Astrocyte (in vitro differentiated cells and primary cell): ENCODE measurements around the gene ENPP7. TPM values are rescaled to one million over a fixed set of nuclear protein-coding genes. Genes with fewer than 3 reads are reported as not detected.
"Not testable (repeated sequence)": the region's sequence is repeated elsewhere in the genome, so short reads cannot be mapped to it uniquely, and the experiment has no call there.

Experiments
- DNase-seq: peaks from one replicate; pipeline ENCODE4 v3.0.0-alpha.2; 2010; ENCODE audit warnings: low read depth
- FAIRE-seq: peaks from 2 replicates; lab custom pipeline; 2011; peaks lifted over from hg19 to GRCh38; lab: Jason Lieb, UNC
- H2AFZ ChIP-seq: 2 replicates; pipeline ENCODE4 v1.6.0; 2012; ENCODE audit warnings: low read depth, low read length, inconsistent platforms
- H3K27ac ChIP-seq: 2 replicates; pipeline ENCODE4 v1.5.1; 2011; ENCODE audit warnings: low read depth, low read length, inconsistent platforms
- H3K27me3 ChIP-seq: 2 replicates; pipeline ENCODE4 v1.6.0; 2011; ENCODE audit warnings: low read length, inconsistent platforms; ENCODE audit not compliant: insufficient read depth
- H3K36me3 ChIP-seq: 2 replicates; pipeline ENCODE4 v1.5.1; 2011; ENCODE audit warnings: low read length, inconsistent platforms; ENCODE audit not compliant: insufficient read depth
- H3K4me1 ChIP-seq: 2 replicates; pipeline ENCODE4 v1.5.1; 2011; ENCODE audit warnings: low read length, inconsistent platforms; ENCODE audit not compliant: insufficient read depth
- H3K4me2 ChIP-seq: 2 replicates; pipeline ENCODE4 v1.6.0; 2012; ENCODE audit warnings: low read length, inconsistent platforms
- H3K4me3 ChIP-seq: 2 replicates; pipeline ENCODE4 v1.5.1; 2011; ENCODE audit warnings: low read depth, mild to moderate bottlenecking, low read length, inconsistent platforms; ENCODE audit not compliant: insufficient read depth
- H3K79me2 ChIP-seq: 2 replicates; pipeline ENCODE4 v1.6.0; 2012; ENCODE audit warnings: mild to moderate bottlenecking, low read length, inconsistent platforms; ENCODE audit not compliant: insufficient read depth
- H3K9ac ChIP-seq: 2 replicates; pipeline ENCODE4 v1.6.0; 2012; ENCODE audit warnings: mild to moderate bottlenecking, low read length, inconsistent platforms
- H3K9me3 ChIP-seq: 2 replicates; pipeline ENCODE4 v1.5.1; 2012; ENCODE audit warnings: low read depth, mild to moderate bottlenecking, low read length, inconsistent platforms; ENCODE audit not compliant: insufficient read depth
- H4K20me1 ChIP-seq: 2 replicates; pipeline ENCODE4 v1.6.0; 2012; ENCODE audit warnings: low read length, inconsistent platforms; ENCODE audit not compliant: insufficient read depth
- H3K27ac Mint-ChIP-seq: one replicate; pipeline ENCODE4 v1.8.0; 2021; ENCODE audit warnings: mild to moderate bottlenecking, mixed read lengths; ENCODE audit not compliant: unreplicated experiment
- H3K27me3 Mint-ChIP-seq: one replicate; pipeline ENCODE4 v1.8.0; 2021; ENCODE audit warnings: low read depth, mixed read lengths; ENCODE audit not compliant: unreplicated experiment
- H3K36me3 Mint-ChIP-seq: one replicate; pipeline ENCODE4 v1.8.0; 2021; ENCODE audit warnings: low read depth, mixed read lengths; ENCODE audit not compliant: unreplicated experiment
- H3K4me1 Mint-ChIP-seq: one replicate; pipeline ENCODE4 v1.8.0; 2021; ENCODE audit warnings: low read depth, mixed read lengths; ENCODE audit not compliant: unreplicated experiment
- H3K4me3 Mint-ChIP-seq: one replicate; pipeline ENCODE4 v1.8.0; 2021; ENCODE audit warnings: mild to moderate bottlenecking, moderate library complexity, mixed read lengths; ENCODE audit not compliant: unreplicated experiment
- H3K9me3 Mint-ChIP-seq: one replicate; pipeline ENCODE4 v1.8.0; 2021; ENCODE audit warnings: mild to moderate bottlenecking, mixed read lengths; ENCODE audit not compliant: unreplicated experiment
- EZH2 ChIP-seq: IDR thresholded peaks from 2 replicates; pipeline ENCODE4 v1.6.1; 2012; ENCODE audit warnings: mild to moderate bottlenecking, low read length, inconsistent platforms; ENCODE audit not compliant: insufficient read depth
- total RNA-seq: library from RNA; stranded (reverse); gene quantifications from 2 replicates; pipeline ENCODE4 v1.2.1, GENCODE V29; 2021
- TF ChIP-seq, protein P1 (sequence below): IDR thresholded peaks from 2 replicates; pipeline ENCODE4 v1.5.1; 2011; ENCODE audit warnings: low read depth, mild to moderate bottlenecking, inconsistent platforms, low read length, moderate library complexity; ENCODE audit not compliant: insufficient read depth

ENPP7 gene
- total RNA-seq, 1 donor from 2014 or later = not detected

DNA sequence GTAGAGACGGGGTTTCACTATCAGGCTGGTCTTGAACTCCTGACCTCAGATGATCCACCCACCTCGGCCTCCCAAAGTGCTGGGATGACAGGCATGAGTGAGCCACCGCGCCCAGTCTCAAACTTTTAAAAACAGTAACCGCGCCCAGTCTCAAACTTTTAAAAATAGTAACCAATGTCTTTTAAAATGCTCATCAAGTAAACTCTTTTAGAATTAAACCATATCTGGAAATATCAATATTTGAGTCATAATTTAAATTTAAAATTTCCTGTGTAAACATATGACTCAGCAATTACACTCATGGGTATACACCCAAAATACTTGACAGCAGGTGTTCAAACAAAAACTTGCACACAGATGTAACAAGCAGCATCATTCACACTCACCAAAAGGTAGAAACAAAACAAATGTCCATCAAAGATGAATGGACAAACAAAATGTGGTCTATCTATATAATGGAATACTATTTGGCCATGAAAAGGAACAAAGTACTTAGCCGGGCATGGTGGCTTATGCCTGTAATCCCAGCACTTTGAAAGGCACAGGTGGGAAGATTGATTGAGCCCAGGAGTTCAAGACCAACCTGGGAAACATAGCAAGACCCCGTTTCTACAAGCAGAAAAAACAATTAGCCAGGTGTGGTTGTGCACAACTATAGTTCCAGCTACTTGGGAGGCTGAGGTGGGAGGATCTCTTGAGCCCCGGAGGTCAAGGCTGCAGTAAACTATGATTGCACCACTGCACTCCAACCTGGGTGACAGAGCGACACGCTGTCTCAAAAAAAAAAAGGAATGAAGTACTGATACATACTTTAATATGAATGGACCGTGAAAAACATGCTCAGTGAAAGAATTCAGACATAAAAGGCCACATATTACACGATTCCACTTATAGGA lies 20.2 kb downstream of the ENPP7 start:
- no peaks in the 10 kb centered on the region for H3K79me2 ChIP-seq
- H3K27me3 Mint-ChIP-seq = peaks cover 37% of the 10 kb centered on the region
- no peak overlapping the region for H3K4me3 Mint-ChIP-seq
- no peaks in the 10 kb centered on the region for H3K36me3 ChIP-seq
- H3K27ac ChIP-seq = no peak overlapping the region
- H4K20me1 ChIP-seq = no peaks in the 10 kb centered on the region
- no peak overlapping the region for H3K4me2 ChIP-seq
- H3K4me1 Mint-ChIP-seq = peaks cover 9% of the 10 kb centered on the region
- DNase-seq (no peak), FAIRE-seq (no peak)
- H3K4me3 ChIP-seq = no peak overlapping the region
- H3K9ac ChIP-seq = no peak overlapping the region
- H3K36me3 Mint-ChIP-seq = no peaks in the 10 kb centered on the region
- no peaks in the 10 kb centered on the region for H3K9me3 Mint-ChIP-seq
- H3K9me3 ChIP-seq = no peaks in the 10 kb centered on the region
- H2AFZ ChIP-seq = no peak overlapping the region
- H3K27ac Mint-ChIP-seq = no peak overlapping the region
- H3K27me3 ChIP-seq = peaks cover 38% of the 10 kb centered on the region
- TF ChIP-seq, protein P1, sequence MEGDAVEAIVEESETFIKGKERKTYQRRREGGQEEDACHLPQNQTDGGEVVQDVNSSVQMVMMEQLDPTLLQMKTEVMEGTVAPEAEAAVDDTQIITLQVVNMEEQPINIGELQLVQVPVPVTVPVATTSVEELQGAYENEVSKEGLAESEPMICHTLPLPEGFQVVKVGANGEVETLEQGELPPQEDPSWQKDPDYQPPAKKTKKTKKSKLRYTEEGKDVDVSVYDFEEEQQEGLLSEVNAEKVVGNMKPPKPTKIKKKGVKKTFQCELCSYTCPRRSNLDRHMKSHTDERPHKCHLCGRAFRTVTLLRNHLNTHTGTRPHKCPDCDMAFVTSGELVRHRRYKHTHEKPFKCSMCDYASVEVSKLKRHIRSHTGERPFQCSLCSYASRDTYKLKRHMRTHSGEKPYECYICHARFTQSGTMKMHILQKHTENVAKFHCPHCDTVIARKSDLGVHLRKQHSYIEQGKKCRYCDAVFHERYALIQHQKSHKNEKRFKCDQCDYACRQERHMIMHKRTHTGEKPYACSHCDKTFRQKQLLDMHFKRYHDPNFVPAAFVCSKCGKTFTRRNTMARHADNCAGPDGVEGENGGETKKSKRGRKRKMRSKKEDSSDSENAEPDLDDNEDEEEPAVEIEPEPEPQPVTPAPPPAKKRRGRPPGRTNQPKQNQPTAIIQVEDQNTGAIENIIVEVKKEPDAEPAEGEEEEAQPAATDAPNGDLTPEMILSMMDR = no peak
- no peak for TF ChIP-seq EZH2
- peaks cover 5% of the 10 kb centered on the region for H3K4me1 ChIP-seq

DNA sequence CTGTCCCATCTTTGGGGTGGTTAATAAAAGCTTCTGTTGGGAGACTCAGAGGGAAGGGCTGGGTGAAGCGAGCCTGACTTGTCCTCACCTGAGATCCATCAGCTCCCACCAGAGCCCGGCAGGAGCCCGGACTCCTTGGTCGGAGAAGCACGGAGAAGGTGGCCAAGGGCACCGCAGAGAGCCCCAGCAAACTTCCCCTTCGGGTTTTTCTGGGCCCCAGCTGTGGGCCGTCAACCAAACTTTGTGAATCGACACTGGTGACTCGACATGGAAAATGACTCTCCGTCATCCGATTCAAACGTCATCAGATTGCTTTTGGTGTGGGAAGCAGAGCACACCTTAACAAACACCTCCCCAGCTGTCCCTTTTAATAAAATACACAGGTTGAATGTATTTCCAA lies 21.4 kb downstream of the ENPP7 start:
- H3K4me3 Mint-ChIP-seq = no peak overlapping the region
- TF ChIP-seq, protein P1 = no peak
- no peak for TF ChIP-seq EZH2

DNA sequence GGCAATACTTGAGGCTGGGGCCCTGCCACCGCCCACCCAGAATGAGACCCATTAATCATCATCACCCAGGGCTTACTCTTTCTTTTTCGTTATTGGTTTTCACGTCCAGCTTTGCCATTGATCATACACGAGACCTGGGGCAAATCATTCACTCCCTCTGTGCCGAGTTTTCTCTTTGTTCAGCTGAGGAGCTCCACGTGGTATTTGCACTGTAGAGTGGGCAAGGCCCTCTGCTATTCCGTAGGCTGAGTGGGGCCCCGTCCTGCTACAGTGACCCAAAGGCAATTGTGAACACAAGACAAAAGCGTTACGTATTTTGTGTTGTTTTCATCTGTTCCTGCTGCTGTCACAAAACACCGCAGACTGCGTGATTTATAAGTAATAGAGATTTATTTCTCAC lies 23.6 kb downstream of the ENPP7 start:
- no peaks in the 10 kb centered on the region for H3K79me2 ChIP-seq
- no peak overlapping the region for H3K9ac ChIP-seq
- H4K20me1 ChIP-seq = no peaks in the 10 kb centered on the region
- no peaks in the 10 kb centered on the region for H3K9me3 Mint-ChIP-seq
- peaks cover 15% of the 10 kb centered on the region for H3K27me3 ChIP-seq
- H3K4me2 ChIP-seq = no peak overlapping the region
- no peak overlapping the region for H3K4me3 ChIP-seq
- peaks cover 43% of the 10 kb centered on the region for H3K27me3 Mint-ChIP-seq
- no peaks in the 10 kb centered on the region for H3K36me3 ChIP-seq
- H3K9me3 ChIP-seq = no peaks in the 10 kb centered on the region
- TF ChIP-seq, protein P1 = no peak
- no peak for TF ChIP-seq EZH2
- no peaks in the 10 kb centered on the region for H3K36me3 Mint-ChIP-seq
- no peak overlapping the region for H2AFZ ChIP-seq
- no peak overlapping the region for H3K27ac Mint-ChIP-seq
- no peak overlapping the region for H3K27ac ChIP-seq
- no peaks in the 10 kb centered on the region for H3K4me1 ChIP-seq
- FAIRE-seq = no peak
- H3K4me3 Mint-ChIP-seq = no peak overlapping the region
- DNase-seq = no peak
- H3K4me1 Mint-ChIP-seq = peaks cover 3% of the 10 kb centered on the region

More for the DNA sequence above, 21.4 kb downstream of the ENPP7 start:
- Mint-ChIP-seq H3K36me3 (no peaks in the 10 kb centered on the region), H3K4me1 (peaks cover 6% of the 10 kb centered on the region), H3K27me3 (peaks cover 37% of the 10 kb centered on the region), H3K27ac (no peak overlapping the region), H3K9me3 (no peaks in the 10 kb centered on the region)
- Histone ChIP-seq H3K9me3 (no peaks in the 10 kb centered on the region), H3K4me2 (no peak overlapping the region), H3K9ac (no peak overlapping the region), H3K79me2 (no peaks in the 10 kb centered on the region), H3K4me3 (no peak overlapping the region), H3K27ac (no peak overlapping the region), H4K20me1 (no peaks in the 10 kb centered on the region), H3K27me3 (peaks cover 28% of the 10 kb centered on the region), H3K4me1 (peaks cover 5% of the 10 kb centered on the region), H3K36me3 (no peaks in the 10 kb centered on the region), H2AFZ (no peak overlapping the region)
- FAIRE-seq = no peak
- no peak for DNase-seq

DNA sequence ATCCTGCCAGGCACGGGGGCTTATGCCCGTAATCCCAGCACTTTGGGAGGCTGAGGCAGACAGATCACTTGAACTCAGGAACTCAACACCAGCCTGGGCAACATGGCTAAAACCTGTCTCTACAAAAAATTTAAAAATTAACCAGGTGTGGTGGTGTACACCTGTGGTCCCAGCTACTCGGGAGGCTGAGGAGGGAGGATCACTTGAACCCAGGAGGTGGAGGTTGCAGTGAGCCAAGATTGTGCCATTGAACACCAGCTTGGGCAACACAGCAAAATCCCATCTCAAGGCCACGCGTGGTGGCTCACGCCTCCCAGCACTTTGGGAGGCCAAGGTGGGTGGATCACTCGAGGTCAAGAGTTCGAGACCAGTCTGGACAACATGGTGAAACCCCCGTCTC lies 24.2 kb downstream of the ENPP7 start:
- not testable (repeated sequence) for FAIRE-seq, H3K4me1 Mint-ChIP-seq, H3K79me2 ChIP-seq, H3K4me3 ChIP-seq, H3K4me1 ChIP-seq, H3K9ac ChIP-seq, DNase-seq, H3K4me3 Mint-ChIP-seq, H2AFZ ChIP-seq, H4K20me1 ChIP-seq, H3K4me2 ChIP-seq, H3K27ac Mint-ChIP-seq, H3K36me3 Mint-ChIP-seq, H3K27ac ChIP-seq, H3K9me3 Mint-ChIP-seq, H3K36me3 ChIP-seq, H3K9me3 ChIP-seq
- H3K27me3 ChIP-seq = peaks cover 15% of the 10 kb centered on the region
- peaks cover 43% of the 10 kb centered on the region for H3K27me3 Mint-ChIP-seq
